Liver (tissue), 9 donors: Measurements from ENCODE around the gene KCNG1. TPM values are rescaled to one million over a fixed set of nuclear protein-coding genes. Genes with fewer than 3 reads are reported as not detected.

ENCODE experiments used
- DNase-seq: peaks from one replicate; pipeline ENCODE4 v3.0.0-alpha.2; 2017; ENCODE audit warnings: low spot score
- H3K27ac ChIP-seq, 2 donors: one replicate each; pipeline ENCODE4 v1.7.0; 2013; ENCODE audit warnings: inconsistent platforms in 2 of 2, low read length in 2 of 2, control low read depth in 1 of 2, low read depth in 1 of 2, mild to moderate bottlenecking in 1 of 2
- H3K27me3 ChIP-seq, 4 donors: one replicate each; pipeline versions ENCODE4 v1.6.1 to v1.7.0; 2013; ENCODE audit warnings: low read length in 3 of 4, inconsistent platforms in 1 of 4, mild to moderate bottlenecking in 1 of 4, moderate library complexity in 1 of 4; ENCODE audit not compliant: control insufficient read depth in 4 of 4, insufficient read depth in 4 of 4
- H3K36me3 ChIP-seq, 4 donors: one replicate each; pipeline versions ENCODE4 v1.6.1 to v1.7.0; 2013; ENCODE audit warnings: low read length in 3 of 4, mild to moderate bottlenecking in 3 of 4, low read depth in 1 of 4, moderate library complexity in 1 of 4; ENCODE audit not compliant: control insufficient read depth in 4 of 4, insufficient read depth in 3 of 4
- H3K4me1 ChIP-seq, 4 donors: one replicate each; pipeline versions ENCODE4 v1.6.1 to v1.7.0; 2013; ENCODE audit warnings: low read length in 3 of 4, mild to moderate bottlenecking in 3 of 4, moderate library complexity in 1 of 4; ENCODE audit not compliant: control insufficient read depth in 4 of 4, insufficient read depth in 4 of 4
- H3K4me3 ChIP-seq, 3 donors: one replicate each; pipeline versions ENCODE4 v1.6.1 to v1.7.0; 2013; ENCODE audit warnings: low read length in 3 of 3, control low read depth in 1 of 3, low read depth in 1 of 3, mild to moderate bottlenecking in 1 of 3
- H3K9ac ChIP-seq, 2 donors: one replicate each; pipeline ENCODE4 v1.7.0; 2013; ENCODE audit warnings: low read length in 2 of 2, mild to moderate bottlenecking in 2 of 2, moderate library complexity in 2 of 2, control low read depth in 1 of 2, low read depth in 1 of 2
- H3K9me3 ChIP-seq, 4 donors: one replicate each; pipeline versions ENCODE4 v1.6.1 to v1.7.0; 2013; ENCODE audit warnings: low read length in 3 of 4; ENCODE audit not compliant: control insufficient read depth in 4 of 4
- EGR1 ChIP-seq, 2 donors: IDR thresholded peaks; 2 replicates each; pipeline ENCODE4 v1.6.1; 2016 to 2018; ENCODE audit warnings: antibody characterized with exemption in 2 of 2, low read depth in 2 of 2
- FOXA1 ChIP-seq: IDR thresholded peaks from 2 replicates; pipeline ENCODE4 v1.6.1; 2016; ENCODE audit warnings: antibody characterized with exemption
- FOXA2 ChIP-seq: IDR thresholded peaks from 2 replicates; pipeline ENCODE4 v1.6.1; 2016; ENCODE audit warnings: antibody characterized with exemption
- GABPA ChIP-seq, 2 donors: IDR thresholded peaks in 1 of 2; conservative IDR thresholded peaks in 1 of 2; 2 replicates each; pipeline ENCODE4 v1.6.1; 2016; ENCODE audit warnings: antibody characterized with exemption in 2 of 2, mild to moderate bottlenecking in 1 of 2, moderate library complexity in 1 of 2
- HNF4A ChIP-seq, 2 donors: conservative IDR thresholded peaks; 2 replicates each; pipeline ENCODE4 v1.6.1; 2016; ENCODE audit warnings: antibody characterized with exemption in 2 of 2, mild to moderate bottlenecking in 2 of 2
- HNF4G ChIP-seq: IDR thresholded peaks from 2 replicates; pipeline ENCODE4 v1.6.1; 2016; ENCODE audit warnings: antibody characterized with exemption
- JUND ChIP-seq, 2 donors: IDR thresholded peaks; 2 replicates each; pipeline ENCODE4 v1.6.1; 2016; ENCODE audit warnings: antibody characterized with exemption in 2 of 2
- NR2F2 ChIP-seq: IDR thresholded peaks from 2 replicates; pipeline ENCODE4 v1.6.1; 2016; ENCODE audit warnings: antibody characterized with exemption
- RAD21 ChIP-seq, 2 donors: IDR thresholded peaks; 2 replicates each; pipeline ENCODE4 v1.6.1; 2016; ENCODE audit warnings: antibody characterized with exemption in 2 of 2, mild to moderate bottlenecking in 2 of 2
- RXRA ChIP-seq, 2 donors: IDR thresholded peaks; 2 replicates each; pipeline ENCODE4 v1.6.1; 2017 to 2018; ENCODE audit warnings: antibody characterized with exemption in 2 of 2, mild to moderate bottlenecking in 1 of 2
- SP1 ChIP-seq: IDR thresholded peaks from 2 replicates; pipeline ENCODE4 v1.6.1; 2018; ENCODE audit warnings: antibody characterized with exemption, mild to moderate bottlenecking
- TAF1 ChIP-seq: conservative IDR thresholded peaks from 2 replicates; pipeline ENCODE4 v1.6.1; 2016; ENCODE audit warnings: antibody characterized with exemption, mild to moderate bottlenecking
- YY1 ChIP-seq: IDR thresholded peaks from 2 replicates; pipeline ENCODE4 v1.6.1; 2016; ENCODE audit warnings: antibody characterized with exemption, mild to moderate bottlenecking
- WGBS: extraction: QIAGEN DNeasy Blood & Tissue Kit; methylation state at CpG from one replicate; pipeline ENCODE4 v1.1.7; 2013; 5-methylcytosine and 5-hydroxymethylcytosine counted together
- polyA plus RNA-seq, 2 donors: library from polyadenylated mRNA; stranded (reverse) in 1 of 2; unstranded in 1 of 2; fragments of 200-250 nt in 1 of 2; fragments of >200 nt in 1 of 2; fragmentation: Nextera tagmentation in 1 of 2; extraction: Ambion mirVana in 1 of 2; gene quantifications; one replicate each; pipeline versions ENCODE4 v1.2.1 to v1.2.3, GENCODE V29; 2013 to 2015
- total RNA-seq, 2 donors: library from RNA; depleted of rRNA; stranded (reverse); fragments of >200 nt; gene quantifications; one replicate each; pipeline ENCODE4 v1.2.3, GENCODE V29; 2014
- TF ChIP-seq, protein P1 (sequence below): fragments of 150-350 bp; IDR thresholded peaks from 2 replicates; pipeline ENCODE4 v1.5.1; 2017; ENCODE audit warnings: improper control_type of control experiment, low read depth, low read length; ENCODE audit not compliant: missing input control
- TF ChIP-seq, protein P2 (sequence below): IDR thresholded peaks from 2 replicates; pipeline ENCODE4 v1.6.1; 2016; ENCODE audit warnings: antibody characterized with exemption, mild to moderate bottlenecking
- TF ChIP-seq, protein P3 (sequence below): IDR thresholded peaks from 2 replicates; pipeline ENCODE4 v1.6.1; 2016; ENCODE audit warnings: antibody characterized with exemption
- TF ChIP-seq, protein P4 (sequence below): IDR thresholded peaks from 2 replicates; pipeline ENCODE4 v1.6.1; 2016; ENCODE audit warnings: antibody characterized with exemption
- TF ChIP-seq, protein P5 (sequence below): IDR thresholded peaks from 2 replicates; pipeline ENCODE4 v1.6.1; 2016; ENCODE audit warnings: antibody characterized with exemption
- donor health status: healthy.
- donor health status: healthy.
- donor health status: healthy.
- donor health status: healthy.
- donor health status: healthy.

The KCNG1 gene
- total and polyA plus RNA-seq, 4 donors, result 0.08 to 0.24 (median 0.14) TPM; not detected in 1

DNA sequence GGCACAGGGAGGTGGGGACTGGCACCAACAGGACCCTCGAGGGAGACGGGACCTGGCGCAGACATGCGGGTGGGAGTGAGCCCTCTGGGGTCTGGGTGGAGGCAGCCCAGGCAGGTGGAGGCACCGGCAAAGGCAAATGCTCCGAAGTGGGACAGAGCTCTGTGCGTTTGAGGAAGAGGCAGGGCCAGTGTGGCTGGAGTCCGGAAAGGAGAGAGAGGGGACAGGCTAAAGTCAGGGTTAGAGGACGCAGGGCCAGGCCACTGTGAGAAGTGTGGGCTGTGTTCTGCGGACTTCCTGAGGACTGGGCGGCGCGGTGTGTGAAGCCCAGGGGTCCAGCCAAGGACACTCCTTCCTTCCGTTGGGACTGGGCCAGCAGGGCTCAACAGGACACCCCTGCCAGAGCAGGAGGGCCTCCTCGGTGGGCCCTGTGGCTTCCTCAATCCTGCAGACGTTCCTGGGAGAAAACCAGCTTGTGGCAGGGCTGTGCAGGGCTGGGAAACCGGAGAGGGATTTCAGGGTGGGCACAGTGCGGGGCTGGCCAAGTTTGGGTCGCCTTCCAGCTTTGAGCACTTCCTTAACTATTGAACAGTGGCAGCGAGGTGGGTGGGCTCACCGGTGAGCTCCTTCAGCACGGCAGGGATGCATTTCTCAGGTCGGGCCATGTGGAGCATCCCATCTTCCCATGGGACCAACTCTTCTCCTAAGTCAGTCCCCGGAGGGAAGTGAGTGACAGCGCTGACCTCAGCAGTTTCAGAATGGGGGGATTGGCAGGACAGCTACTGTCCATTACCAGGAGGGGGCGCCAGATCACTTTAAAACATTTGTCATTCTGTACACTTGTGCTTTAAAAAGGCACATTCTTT lies 41.8 kb downstream of the KCNG1 start:
- Histone ChIP-seq H3K9me3 (no peaks in the 10 kb centered on the region), H3K9ac (no peak overlapping the region), H3K27ac (no peak overlapping the region), H3K4me1 (peaks cover 0 to 12% (median 5%) of the 10 kb centered on the region in 4 donors), H3K27me3 (peaks cover 0 to 4% (median 0%) of the 10 kb centered on the region in 4 donors), H3K4me3 (no peak overlapping the region), H3K36me3 (no peaks in the 10 kb centered on the region)
- 49% methylated on average over 26 of the region's 26 CpGs for WGBS
- DNase-seq, result peak; percentile 68
- TF ChIP-seq, protein P1, sequence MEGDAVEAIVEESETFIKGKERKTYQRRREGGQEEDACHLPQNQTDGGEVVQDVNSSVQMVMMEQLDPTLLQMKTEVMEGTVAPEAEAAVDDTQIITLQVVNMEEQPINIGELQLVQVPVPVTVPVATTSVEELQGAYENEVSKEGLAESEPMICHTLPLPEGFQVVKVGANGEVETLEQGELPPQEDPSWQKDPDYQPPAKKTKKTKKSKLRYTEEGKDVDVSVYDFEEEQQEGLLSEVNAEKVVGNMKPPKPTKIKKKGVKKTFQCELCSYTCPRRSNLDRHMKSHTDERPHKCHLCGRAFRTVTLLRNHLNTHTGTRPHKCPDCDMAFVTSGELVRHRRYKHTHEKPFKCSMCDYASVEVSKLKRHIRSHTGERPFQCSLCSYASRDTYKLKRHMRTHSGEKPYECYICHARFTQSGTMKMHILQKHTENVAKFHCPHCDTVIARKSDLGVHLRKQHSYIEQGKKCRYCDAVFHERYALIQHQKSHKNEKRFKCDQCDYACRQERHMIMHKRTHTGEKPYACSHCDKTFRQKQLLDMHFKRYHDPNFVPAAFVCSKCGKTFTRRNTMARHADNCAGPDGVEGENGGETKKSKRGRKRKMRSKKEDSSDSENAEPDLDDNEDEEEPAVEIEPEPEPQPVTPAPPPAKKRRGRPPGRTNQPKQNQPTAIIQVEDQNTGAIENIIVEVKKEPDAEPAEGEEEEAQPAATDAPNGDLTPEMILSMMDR, result peak; percentile 77
- peak; percentile 72 to 76 for TF ChIP-seq RAD21 (IDR thresholded peaks at IDR 0.05)
- TF ChIP-seq TAF1, result no peak

DNA sequence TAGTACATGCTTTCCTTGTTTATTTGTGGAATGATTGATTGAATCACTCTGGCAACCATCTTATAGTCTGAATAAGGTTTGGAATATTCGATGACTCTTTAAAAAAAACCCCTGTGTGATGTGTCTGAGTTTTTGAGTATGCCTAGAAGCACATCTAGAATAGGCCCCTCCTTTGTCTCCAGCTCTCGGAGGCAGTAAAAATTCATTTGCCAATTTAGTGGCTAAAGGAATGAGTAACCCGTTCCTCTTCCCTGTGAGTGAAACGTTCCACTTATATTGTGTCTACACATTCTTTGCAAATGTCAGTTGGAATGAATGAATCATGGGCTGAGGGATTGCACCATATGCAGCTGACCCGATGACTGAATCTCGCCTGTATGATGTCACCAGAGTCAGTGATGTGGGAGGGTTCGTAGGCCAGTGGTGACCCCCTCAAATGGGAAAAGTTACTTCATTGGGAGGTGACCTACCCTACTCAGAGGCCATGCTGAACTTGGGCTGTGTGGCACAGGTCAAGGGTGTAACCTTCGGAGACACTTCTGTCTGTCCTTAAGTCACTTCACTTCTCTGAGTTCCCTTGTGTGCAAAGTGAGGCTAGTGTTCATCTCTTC lies 42.7 kb downstream of the KCNG1 start:
- Histone ChIP-seq H3K9me3 (no peaks in the 10 kb centered on the region), H3K27ac (no peak overlapping the region), H3K9ac (no peak overlapping the region), H3K4me3 (no peak overlapping the region), H3K4me1 (peaks cover 0 to 11% (median 4%) of the 10 kb centered on the region in 4 donors), H3K27me3 (peaks cover 0 to 4% (median 0%) of the 10 kb centered on the region in 4 donors), H3K36me3 (no peaks in the 10 kb centered on the region)
- 74% methylated on average over 8 of the region's 8 CpGs for WGBS
- DNase-seq, result no peak
- TF ChIP-seq FOXA2, result no peak
- no peak for TF ChIP-seq JUND (IDR thresholded peaks at IDR 0.05)
- TF ChIP-seq, protein P1, result no peak
- TF ChIP-seq FOXA1, result no peak
- TF ChIP-seq GABPA (IDR thresholded peaks at IDR 0.05 in 1 of 2, conservative IDR thresholded peaks at IDR 0.05 in 1 of 2), result no peak
- no peak for TF ChIP-seq NR2F2
- no peak for TF ChIP-seq HNF4A (conservative IDR thresholded peaks at IDR 0.05)
- TF ChIP-seq, protein P2, sequence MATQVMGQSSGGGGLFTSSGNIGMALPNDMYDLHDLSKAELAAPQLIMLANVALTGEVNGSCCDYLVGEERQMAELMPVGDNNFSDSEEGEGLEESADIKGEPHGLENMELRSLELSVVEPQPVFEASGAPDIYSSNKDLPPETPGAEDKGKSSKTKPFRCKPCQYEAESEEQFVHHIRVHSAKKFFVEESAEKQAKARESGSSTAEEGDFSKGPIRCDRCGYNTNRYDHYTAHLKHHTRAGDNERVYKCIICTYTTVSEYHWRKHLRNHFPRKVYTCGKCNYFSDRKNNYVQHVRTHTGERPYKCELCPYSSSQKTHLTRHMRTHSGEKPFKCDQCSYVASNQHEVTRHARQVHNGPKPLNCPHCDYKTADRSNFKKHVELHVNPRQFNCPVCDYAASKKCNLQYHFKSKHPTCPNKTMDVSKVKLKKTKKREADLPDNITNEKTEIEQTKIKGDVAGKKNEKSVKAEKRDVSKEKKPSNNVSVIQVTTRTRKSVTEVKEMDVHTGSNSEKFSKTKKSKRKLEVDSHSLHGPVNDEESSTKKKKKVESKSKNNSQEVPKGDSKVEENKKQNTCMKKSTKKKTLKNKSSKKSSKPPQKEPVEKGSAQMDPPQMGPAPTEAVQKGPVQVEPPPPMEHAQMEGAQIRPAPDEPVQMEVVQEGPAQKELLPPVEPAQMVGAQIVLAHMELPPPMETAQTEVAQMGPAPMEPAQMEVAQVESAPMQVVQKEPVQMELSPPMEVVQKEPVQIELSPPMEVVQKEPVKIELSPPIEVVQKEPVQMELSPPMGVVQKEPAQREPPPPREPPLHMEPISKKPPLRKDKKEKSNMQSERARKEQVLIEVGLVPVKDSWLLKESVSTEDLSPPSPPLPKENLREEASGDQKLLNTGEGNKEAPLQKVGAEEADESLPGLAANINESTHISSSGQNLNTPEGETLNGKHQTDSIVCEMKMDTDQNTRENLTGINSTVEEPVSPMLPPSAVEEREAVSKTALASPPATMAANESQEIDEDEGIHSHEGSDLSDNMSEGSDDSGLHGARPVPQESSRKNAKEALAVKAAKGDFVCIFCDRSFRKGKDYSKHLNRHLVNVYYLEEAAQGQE, result no peak
- no peak for TF ChIP-seq YY1
- TF ChIP-seq, protein P3, sequence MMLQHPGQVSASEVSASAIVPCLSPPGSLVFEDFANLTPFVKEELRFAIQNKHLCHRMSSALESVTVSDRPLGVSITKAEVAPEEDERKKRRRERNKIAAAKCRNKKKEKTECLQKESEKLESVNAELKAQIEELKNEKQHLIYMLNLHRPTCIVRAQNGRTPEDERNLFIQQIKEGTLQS, result no peak
- no peak for TF ChIP-seq TAF1
- TF ChIP-seq EGR1 (IDR thresholded peaks at IDR 0.05; ENCODE audit: low read depth in 2 of 2), result no peak
- no peak for TF ChIP-seq RXRA (IDR thresholded peaks at IDR 0.05)
- no peak for TF ChIP-seq RAD21 (IDR thresholded peaks at IDR 0.05)
- TF ChIP-seq, protein P4, sequence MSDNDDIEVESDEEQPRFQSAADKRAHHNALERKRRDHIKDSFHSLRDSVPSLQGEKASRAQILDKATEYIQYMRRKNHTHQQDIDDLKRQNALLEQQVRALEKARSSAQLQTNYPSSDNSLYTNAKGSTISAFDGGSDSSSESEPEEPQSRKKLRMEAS, result no peak
- no peak for TF ChIP-seq HNF4G
- TF ChIP-seq, protein P5, sequence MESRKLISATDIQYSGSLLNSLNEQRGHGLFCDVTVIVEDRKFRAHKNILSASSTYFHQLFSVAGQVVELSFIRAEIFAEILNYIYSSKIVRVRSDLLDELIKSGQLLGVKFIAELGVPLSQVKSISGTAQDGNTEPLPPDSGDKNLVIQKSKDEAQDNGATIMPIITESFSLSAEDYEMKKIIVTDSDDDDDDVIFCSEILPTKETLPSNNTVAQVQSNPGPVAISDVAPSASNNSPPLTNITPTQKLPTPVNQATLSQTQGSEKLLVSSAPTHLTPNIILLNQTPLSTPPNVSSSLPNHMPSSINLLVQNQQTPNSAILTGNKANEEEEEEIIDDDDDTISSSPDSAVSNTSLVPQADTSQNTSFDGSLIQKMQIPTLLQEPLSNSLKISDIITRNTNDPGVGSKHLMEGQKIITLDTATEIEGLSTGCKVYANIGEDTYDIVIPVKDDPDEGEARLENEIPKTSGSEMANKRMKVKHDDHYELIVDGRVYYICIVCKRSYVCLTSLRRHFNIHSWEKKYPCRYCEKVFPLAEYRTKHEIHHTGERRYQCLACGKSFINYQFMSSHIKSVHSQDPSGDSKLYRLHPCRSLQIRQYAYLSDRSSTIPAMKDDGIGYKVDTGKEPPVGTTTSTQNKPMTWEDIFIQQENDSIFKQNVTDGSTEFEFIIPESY, result no peak
- no peak for TF ChIP-seq SP1
